Astrocyte (in vitro differentiated cells and primary cell): ENCODE data around the gene SDHB. TPM values are rescaled to one million over a fixed set of nuclear protein-coding genes. Genes with fewer than 3 reads are reported as not detected.

Source experiments
- DNase-seq: peaks from one replicate; pipeline ENCODE4 v3.0.0-alpha.2; 2010; ENCODE audit warnings: low read depth
- FAIRE-seq: peaks from 2 replicates; lab custom pipeline; 2011; peaks lifted over from hg19 to GRCh38; lab: Jason Lieb, UNC
- H2AFZ ChIP-seq: 2 replicates; pipeline ENCODE4 v1.6.0; 2012; ENCODE audit warnings: low read depth, low read length, inconsistent platforms
- H3K27ac ChIP-seq: 2 replicates; pipeline ENCODE4 v1.5.1; 2011; ENCODE audit warnings: low read depth, low read length, inconsistent platforms
- H3K27me3 ChIP-seq: 2 replicates; pipeline ENCODE4 v1.6.0; 2011; ENCODE audit warnings: low read length, inconsistent platforms; ENCODE audit not compliant: insufficient read depth
- H3K36me3 ChIP-seq: 2 replicates; pipeline ENCODE4 v1.5.1; 2011; ENCODE audit warnings: low read length, inconsistent platforms; ENCODE audit not compliant: insufficient read depth
- H3K4me1 ChIP-seq: 2 replicates; pipeline ENCODE4 v1.5.1; 2011; ENCODE audit warnings: low read length, inconsistent platforms; ENCODE audit not compliant: insufficient read depth
- H3K4me2 ChIP-seq: 2 replicates; pipeline ENCODE4 v1.6.0; 2012; ENCODE audit warnings: low read length, inconsistent platforms
- H3K4me3 ChIP-seq: 2 replicates; pipeline ENCODE4 v1.5.1; 2011; ENCODE audit warnings: low read depth, mild to moderate bottlenecking, low read length, inconsistent platforms; ENCODE audit not compliant: insufficient read depth
- H3K79me2 ChIP-seq: 2 replicates; pipeline ENCODE4 v1.6.0; 2012; ENCODE audit warnings: mild to moderate bottlenecking, low read length, inconsistent platforms; ENCODE audit not compliant: insufficient read depth
- H3K9ac ChIP-seq: 2 replicates; pipeline ENCODE4 v1.6.0; 2012; ENCODE audit warnings: mild to moderate bottlenecking, low read length, inconsistent platforms
- H3K9me3 ChIP-seq: 2 replicates; pipeline ENCODE4 v1.5.1; 2012; ENCODE audit warnings: low read depth, mild to moderate bottlenecking, low read length, inconsistent platforms; ENCODE audit not compliant: insufficient read depth
- H4K20me1 ChIP-seq: 2 replicates; pipeline ENCODE4 v1.6.0; 2012; ENCODE audit warnings: low read length, inconsistent platforms; ENCODE audit not compliant: insufficient read depth
- H3K27ac Mint-ChIP-seq: one replicate; pipeline ENCODE4 v1.8.0; 2021; ENCODE audit warnings: mild to moderate bottlenecking, mixed read lengths; ENCODE audit not compliant: unreplicated experiment
- H3K27me3 Mint-ChIP-seq: one replicate; pipeline ENCODE4 v1.8.0; 2021; ENCODE audit warnings: low read depth, mixed read lengths; ENCODE audit not compliant: unreplicated experiment
- H3K36me3 Mint-ChIP-seq: one replicate; pipeline ENCODE4 v1.8.0; 2021; ENCODE audit warnings: low read depth, mixed read lengths; ENCODE audit not compliant: unreplicated experiment
- H3K4me1 Mint-ChIP-seq: one replicate; pipeline ENCODE4 v1.8.0; 2021; ENCODE audit warnings: low read depth, mixed read lengths; ENCODE audit not compliant: unreplicated experiment
- H3K4me3 Mint-ChIP-seq: one replicate; pipeline ENCODE4 v1.8.0; 2021; ENCODE audit warnings: mild to moderate bottlenecking, moderate library complexity, mixed read lengths; ENCODE audit not compliant: unreplicated experiment
- H3K9me3 Mint-ChIP-seq: one replicate; pipeline ENCODE4 v1.8.0; 2021; ENCODE audit warnings: mild to moderate bottlenecking, mixed read lengths; ENCODE audit not compliant: unreplicated experiment
- CTCF ChIP-seq: IDR thresholded peaks from 2 replicates; pipeline ENCODE4 v1.5.1; 2011; ENCODE audit warnings: low read depth, mild to moderate bottlenecking, inconsistent platforms, low read length, moderate library complexity; ENCODE audit not compliant: insufficient read depth
- EZH2 ChIP-seq: IDR thresholded peaks from 2 replicates; pipeline ENCODE4 v1.6.1; 2012; ENCODE audit warnings: mild to moderate bottlenecking, low read length, inconsistent platforms; ENCODE audit not compliant: insufficient read depth
- total RNA-seq: library from RNA; stranded (reverse); gene quantifications from 2 replicates; pipeline ENCODE4 v1.2.1, GENCODE V29; 2021

The SDHB gene
- total RNA-seq, 1 donor from 2014 or later: 84.9 TPM

DNA sequence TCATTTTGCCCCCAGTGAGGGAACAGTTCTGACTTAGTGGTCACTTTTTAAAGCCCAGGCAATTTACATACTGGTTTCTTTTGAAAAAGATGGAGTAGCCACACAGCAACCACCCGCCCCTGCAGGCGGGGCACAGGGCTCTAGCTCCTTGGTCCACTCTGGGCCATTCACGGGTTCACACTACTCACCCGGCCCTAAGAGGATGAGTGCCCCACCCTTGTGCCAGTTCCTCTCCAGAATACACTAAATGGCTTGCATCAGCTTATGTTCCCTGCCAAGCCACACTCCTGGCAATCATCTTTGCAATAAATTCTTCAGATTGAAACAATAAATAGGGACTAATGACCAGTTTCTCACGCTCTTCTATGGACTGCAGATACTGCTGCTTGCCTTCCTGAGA is 26.4 kb downstream of the SDHB start:
- no peak for TF ChIP-seq EZH2
- no peak for TF ChIP-seq CTCF
- Histone ChIP-seq H3K4me2 (no peak overlapping the region), H3K27me3 (no peaks in the 10 kb centered on the region), H3K9me3 (no peaks in the 10 kb centered on the region), H3K27ac (no peak overlapping the region), H3K9ac (no peak overlapping the region), H3K79me2 (no peaks in the 10 kb centered on the region), H4K20me1 (peaks cover 12% of the 10 kb centered on the region), H3K4me1 (no peaks in the 10 kb centered on the region), H3K4me3 (no peak overlapping the region), H2AFZ (no peak overlapping the region), H3K36me3 (peaks cover 52% of the 10 kb centered on the region)
- Mint-ChIP-seq H3K27me3 (no peaks in the 10 kb centered on the region), H3K4me3 (no peak overlapping the region), H3K9me3 (no peaks in the 10 kb centered on the region), H3K36me3 (peaks cover 7% of the 10 kb centered on the region), H3K4me1 (no peaks in the 10 kb centered on the region), H3K27ac (no peak overlapping the region)
- no peak for FAIRE-seq
- DNase-seq: no peak

DNA sequence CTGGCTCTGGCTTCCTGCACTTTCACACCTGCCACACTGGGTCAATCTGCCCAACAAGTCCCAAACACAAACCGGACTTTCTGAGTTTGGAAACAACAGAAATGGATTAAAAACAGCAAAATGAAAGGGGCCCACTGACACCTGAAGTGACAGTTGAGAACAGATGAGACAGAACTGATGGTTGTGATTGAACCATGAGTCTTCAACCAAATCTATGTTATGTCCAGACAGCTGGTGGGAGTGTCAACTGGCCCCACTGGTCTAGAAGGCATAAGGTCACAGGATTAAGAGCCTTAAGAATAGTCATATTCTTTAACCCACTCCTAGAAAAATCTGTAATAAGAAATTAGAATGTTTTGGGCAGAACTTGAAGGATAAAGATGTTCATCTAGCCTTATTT is 29.1 kb downstream of the SDHB start:
- Histone ChIP-seq H3K27ac (no peak overlapping the region), H3K4me3 (no peak overlapping the region), H3K9ac (no peak overlapping the region), H4K20me1 (peaks cover 13% of the 10 kb centered on the region), H2AFZ (no peak overlapping the region), H3K4me2 (no peak overlapping the region), H3K27me3 (no peaks in the 10 kb centered on the region), H3K4me1 (no peaks in the 10 kb centered on the region), H3K9me3 (no peaks in the 10 kb centered on the region), H3K36me3 (peaks cover 57% of the 10 kb centered on the region), H3K79me2 (no peaks in the 10 kb centered on the region)
- FAIRE-seq: no peak
- Mint-ChIP-seq H3K27ac (no peak overlapping the region), H3K4me3 (no peak overlapping the region), H3K4me1 (peaks cover 4% of the 10 kb centered on the region), H3K36me3 (peaks cover 18% of the 10 kb centered on the region), H3K27me3 (no peaks in the 10 kb centered on the region), H3K9me3 (no peaks in the 10 kb centered on the region)
- no peak for TF ChIP-seq CTCF
- no peak for TF ChIP-seq EZH2
- DNase-seq: no peak

DNA sequence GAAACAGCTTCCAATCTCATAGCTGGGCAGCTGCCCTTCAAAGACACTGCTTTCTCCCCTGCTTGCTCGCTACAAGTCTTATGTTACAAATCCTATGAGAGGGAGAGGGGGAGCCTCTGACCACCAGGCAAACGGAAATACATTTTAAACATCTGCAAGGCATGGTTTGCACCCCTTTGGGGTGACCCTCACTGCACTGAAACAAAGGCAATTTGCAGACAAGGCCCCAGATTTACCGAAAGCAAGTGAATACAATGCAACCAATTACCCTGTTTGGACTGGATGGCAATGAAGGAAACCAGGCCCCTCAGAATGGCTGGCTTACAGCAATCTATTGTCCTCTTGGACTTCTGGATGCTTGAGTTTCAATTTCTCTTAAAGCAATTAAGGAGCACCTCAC is 30.3 kb downstream of the SDHB start:
- no peak for TF ChIP-seq CTCF
- no peak for TF ChIP-seq EZH2
- H3K27me3 Mint-ChIP-seq: no peaks in the 10 kb centered on the region
- H3K4me3 Mint-ChIP-seq: no peak overlapping the region

More for the DNA sequence above, 30.3 kb downstream of the SDHB start:
- no peaks in the 10 kb centered on the region for H3K4me1 ChIP-seq
- no peak overlapping the region for H3K4me2 ChIP-seq
- Mint-ChIP-seq H3K9me3 (no peaks in the 10 kb centered on the region), H3K36me3 (peaks cover 27% of the 10 kb centered on the region), H3K27ac (no peak overlapping the region), H3K4me1 (peaks cover 4% of the 10 kb centered on the region)
- DNase-seq: no peak
- peaks cover 11% of the 10 kb centered on the region for H4K20me1 ChIP-seq
- no peak overlapping the region for H3K4me3 ChIP-seq
- H3K27ac ChIP-seq: no peak overlapping the region
- H3K36me3 ChIP-seq: peaks cover 63% of the 10 kb centered on the region
- no peaks in the 10 kb centered on the region for H3K79me2 ChIP-seq
- H3K9ac ChIP-seq: no peak overlapping the region
- FAIRE-seq: no peak
- no peak overlapping the region for H2AFZ ChIP-seq
- no peaks in the 10 kb centered on the region for H3K27me3 ChIP-seq
- no peaks in the 10 kb centered on the region for H3K9me3 ChIP-seq
